LoVo (cell line): Measurements from ENCODE around the gene TRIP6.
"Not testable (repeated sequence)": the region's sequence is repeated elsewhere in the genome, so short reads cannot be mapped to it uniquely, and the experiment has no call there.

Experiments used
- DNase-seq: peaks from one replicate; pipeline ENCODE4 v3.0.0-alpha.2; 2016; ENCODE audit warnings: low spot score

TRIP6 gene

DNA sequence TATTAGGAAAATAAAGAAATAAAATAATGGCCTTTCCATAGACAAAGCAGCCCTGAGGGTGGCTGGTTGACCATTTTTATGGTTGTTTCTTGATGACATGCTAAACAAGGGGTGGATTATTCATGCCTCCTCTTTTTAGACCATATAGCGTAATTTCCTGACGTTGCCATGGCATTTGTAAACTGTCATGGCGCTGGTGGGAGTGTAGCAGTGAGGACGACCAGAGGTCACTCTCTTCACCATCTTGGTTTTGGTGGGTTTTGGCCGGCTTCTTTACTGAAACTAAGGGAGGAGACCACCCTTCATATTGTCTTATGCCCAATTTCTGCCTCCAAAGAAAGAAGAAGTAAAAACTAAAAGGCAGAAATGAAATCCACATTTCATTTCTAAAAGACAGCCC, 52.1 kb downstream of the TRIP6 start:
- DNase-seq, result not testable (repeated sequence)

DNA sequence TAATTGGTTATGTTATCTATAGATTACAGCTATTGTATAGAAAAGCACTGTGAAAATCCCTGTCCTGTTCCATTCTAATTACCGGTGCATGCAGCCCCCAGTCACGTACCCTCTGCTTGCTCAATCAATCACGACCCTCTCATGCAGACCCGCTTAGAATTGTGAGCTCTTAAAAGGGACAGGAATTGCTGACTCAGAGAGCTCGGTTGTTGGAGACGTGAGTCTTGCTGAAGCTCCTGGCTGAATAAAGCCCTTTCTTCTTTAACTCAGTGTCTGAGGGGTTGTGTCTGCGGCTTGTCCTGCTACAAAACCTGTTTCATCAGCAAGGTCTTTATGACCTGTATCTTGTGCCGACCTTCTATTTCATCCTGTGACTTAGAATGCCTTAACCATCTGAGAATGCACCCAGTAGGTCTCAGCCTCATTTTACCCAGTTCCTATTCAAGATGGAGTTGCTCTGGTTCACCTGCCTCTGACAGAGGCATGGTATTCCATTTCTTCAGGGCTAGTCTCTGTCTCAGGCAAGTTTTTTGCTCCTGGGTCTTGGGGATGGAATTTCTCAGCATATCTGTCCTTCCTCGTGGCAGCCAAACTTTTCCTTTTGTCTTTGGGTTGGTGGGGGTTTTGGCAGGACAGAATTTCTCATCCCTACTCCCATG, 52.7 kb downstream of the TRIP6 start:
- DNase-seq, result not testable (repeated sequence)

DNA sequence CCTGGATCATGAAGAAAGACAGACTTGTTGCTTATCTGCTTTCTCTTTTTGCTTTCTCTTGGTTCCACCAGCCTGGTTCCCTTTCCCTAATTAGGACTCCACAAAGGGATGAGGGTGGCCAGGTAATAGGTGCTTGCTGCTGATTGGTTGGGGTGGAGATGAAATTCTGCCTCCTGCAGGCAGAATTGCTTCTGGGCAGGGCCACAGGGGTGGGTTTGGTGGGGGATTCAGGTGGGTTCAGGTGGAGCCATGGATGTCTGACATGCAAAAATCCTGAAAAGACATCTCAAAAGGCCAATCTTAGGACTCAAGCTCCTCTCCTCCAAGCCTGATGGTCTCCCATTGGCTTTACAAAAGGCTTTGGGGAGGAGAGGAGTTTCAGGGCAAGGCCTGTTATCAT, 53.9 kb downstream of the TRIP6 start:
- DNase-seq, result no peak
